DND-41 (cell line): Measurements from ENCODE around the gene TNNC1.

Source experiments
- ATAC-seq: fragments of 200-7000 bp; cut with Tn5 transposase; 3 replicates; pipeline ENCODE4 v1.9.1; 2021; ENCODE audit warnings: low read depth; ENCODE audit not compliant: insufficient read depth
- DNase-seq: peaks from one replicate; pipeline ENCODE4 v3.0.0-alpha.2; 2020
- H2AFZ ChIP-seq: 2 replicates; pipeline ENCODE4 v1.6.0; 2012; ENCODE audit warnings: low read depth, low read length
- H3K27ac ChIP-seq: 2 replicates; pipeline ENCODE4 v1.5.1; 2012; ENCODE audit warnings: low read length, inconsistent platforms
- H3K27me3 ChIP-seq: fragments of 200-600 bp; sonication (generic); 2 replicates; pipeline ENCODE4 v1.6.0; 2012; ENCODE audit warnings: low read length, mild to moderate bottlenecking, inconsistent platforms; ENCODE audit not compliant: insufficient read depth, poor library complexity
- H3K36me3 ChIP-seq: 2 replicates; pipeline ENCODE4 v1.5.1; 2012; ENCODE audit warnings: low read length, inconsistent platforms; ENCODE audit not compliant: insufficient read depth
- H3K4me1 ChIP-seq: 2 replicates; pipeline ENCODE4 v1.5.1; 2012; ENCODE audit warnings: mild to moderate bottlenecking, low read length; ENCODE audit not compliant: insufficient read depth
- H3K4me2 ChIP-seq: 2 replicates; pipeline ENCODE4 v1.6.0; 2012; ENCODE audit warnings: mild to moderate bottlenecking, moderate library complexity, low read length, inconsistent platforms; ENCODE audit not compliant: insufficient read depth
- H3K4me3 ChIP-seq, 2 experiments: fragments of 200-600 bp in 1 of 2; shearing (Covaris generic) in 1 of 2; 2 replicates each; pipeline ENCODE4 v1.5.1; 2012 to 2016; ENCODE audit warnings: inconsistent platforms in 2 of 2, low read length in 2 of 2, mild to moderate bottlenecking in 2 of 2, low read depth in 1 of 2, moderate library complexity in 1 of 2
- H3K79me2 ChIP-seq: 2 replicates; pipeline ENCODE4 v1.6.0; 2012; ENCODE audit warnings: low read length, inconsistent platforms; ENCODE audit not compliant: insufficient read depth
- H3K9ac ChIP-seq: 2 replicates; pipeline ENCODE4 v1.6.0; 2012; ENCODE audit warnings: low read depth, mild to moderate bottlenecking, inconsistent platforms, low read length, moderate library complexity
- H3K9me3 ChIP-seq: 2 replicates; pipeline ENCODE4 v1.5.1; 2012; ENCODE audit warnings: low read length, moderate library complexity, mild to moderate bottlenecking, inconsistent platforms; ENCODE audit not compliant: insufficient read depth, severe bottlenecking
- H4K20me1 ChIP-seq: 2 replicates; pipeline ENCODE4 v1.6.0; 2012; ENCODE audit warnings: low read length; ENCODE audit not compliant: insufficient read depth
- EZH2 ChIP-seq: IDR thresholded peaks from 3 replicates; pipeline ENCODE4 v1.6.1; 2012; ENCODE audit warnings: borderline replicate concordance, low read depth, mild to moderate bottlenecking, moderate library complexity, low read length, inconsistent platforms; ENCODE audit not compliant: severe bottlenecking
- TF ChIP-seq, protein P1 (sequence below): IDR thresholded peaks from 2 replicates; pipeline ENCODE4 v1.5.1; 2012; ENCODE audit warnings: borderline replicate concordance, low read length, moderate library complexity, mild to moderate bottlenecking; ENCODE audit not compliant: poor library complexity, severe bottlenecking; ENCODE audit errors: extremely low read depth

Gene TNNC1

DNA sequence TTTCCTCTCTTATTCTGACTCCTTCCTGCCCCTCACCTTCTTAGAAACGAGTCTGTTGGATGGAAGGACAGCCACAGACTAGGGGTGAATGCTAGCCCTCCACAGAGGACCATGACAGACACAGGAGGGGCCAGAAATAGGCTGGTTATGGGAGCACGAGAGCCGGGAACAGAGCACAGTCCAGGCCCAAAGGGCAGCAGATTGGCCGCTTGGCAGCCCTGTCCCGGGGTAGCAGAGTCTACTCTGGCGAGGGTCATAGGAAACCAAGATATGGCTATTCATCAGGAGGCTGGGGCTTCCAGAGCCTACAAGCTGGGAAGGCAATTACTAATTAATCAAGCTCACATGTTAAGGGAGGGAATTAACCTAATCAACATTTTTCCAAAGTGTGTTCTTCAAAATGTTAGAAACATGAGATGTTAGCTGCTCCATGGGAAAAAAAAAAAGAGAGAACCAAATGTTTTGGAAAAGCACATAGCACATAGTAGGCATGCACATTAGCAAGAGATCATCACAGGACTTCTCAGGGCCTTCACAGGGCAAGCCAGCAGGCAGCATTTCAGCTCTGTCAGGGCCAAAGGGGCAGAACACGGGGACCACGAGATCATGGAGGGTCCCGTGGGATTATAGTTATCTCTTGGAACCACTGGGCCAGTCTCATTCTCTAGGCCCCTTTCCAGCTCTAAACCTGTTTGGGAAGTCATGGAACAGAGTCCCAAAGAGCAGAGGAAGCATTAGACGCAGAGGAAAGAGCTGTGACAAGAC is 22.2 kb downstream of the TNNC1 start:
- no peaks in the 10 kb centered on the region for H3K4me1 ChIP-seq
- no peak for TF ChIP-seq EZH2
- TF ChIP-seq, protein P1, sequence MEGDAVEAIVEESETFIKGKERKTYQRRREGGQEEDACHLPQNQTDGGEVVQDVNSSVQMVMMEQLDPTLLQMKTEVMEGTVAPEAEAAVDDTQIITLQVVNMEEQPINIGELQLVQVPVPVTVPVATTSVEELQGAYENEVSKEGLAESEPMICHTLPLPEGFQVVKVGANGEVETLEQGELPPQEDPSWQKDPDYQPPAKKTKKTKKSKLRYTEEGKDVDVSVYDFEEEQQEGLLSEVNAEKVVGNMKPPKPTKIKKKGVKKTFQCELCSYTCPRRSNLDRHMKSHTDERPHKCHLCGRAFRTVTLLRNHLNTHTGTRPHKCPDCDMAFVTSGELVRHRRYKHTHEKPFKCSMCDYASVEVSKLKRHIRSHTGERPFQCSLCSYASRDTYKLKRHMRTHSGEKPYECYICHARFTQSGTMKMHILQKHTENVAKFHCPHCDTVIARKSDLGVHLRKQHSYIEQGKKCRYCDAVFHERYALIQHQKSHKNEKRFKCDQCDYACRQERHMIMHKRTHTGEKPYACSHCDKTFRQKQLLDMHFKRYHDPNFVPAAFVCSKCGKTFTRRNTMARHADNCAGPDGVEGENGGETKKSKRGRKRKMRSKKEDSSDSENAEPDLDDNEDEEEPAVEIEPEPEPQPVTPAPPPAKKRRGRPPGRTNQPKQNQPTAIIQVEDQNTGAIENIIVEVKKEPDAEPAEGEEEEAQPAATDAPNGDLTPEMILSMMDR, result no peak
- no peak overlapping the region for H3K9ac ChIP-seq
- no peaks in the 10 kb centered on the region for H4K20me1 ChIP-seq
- H3K36me3 ChIP-seq, result no peaks in the 10 kb centered on the region
- ATAC-seq (no peak), DNase-seq (no peak)
- H3K4me3 ChIP-seq, result no peak overlapping the region
- no peaks in the 10 kb centered on the region for H3K9me3 ChIP-seq
- no peak overlapping the region for H3K4me2 ChIP-seq
- H3K27ac ChIP-seq, result no peak overlapping the region
- H3K27me3 ChIP-seq, result peaks cover 3% of the 10 kb centered on the region
- H2AFZ ChIP-seq, result no peak overlapping the region
- no peaks in the 10 kb centered on the region for H3K79me2 ChIP-seq

DNA sequence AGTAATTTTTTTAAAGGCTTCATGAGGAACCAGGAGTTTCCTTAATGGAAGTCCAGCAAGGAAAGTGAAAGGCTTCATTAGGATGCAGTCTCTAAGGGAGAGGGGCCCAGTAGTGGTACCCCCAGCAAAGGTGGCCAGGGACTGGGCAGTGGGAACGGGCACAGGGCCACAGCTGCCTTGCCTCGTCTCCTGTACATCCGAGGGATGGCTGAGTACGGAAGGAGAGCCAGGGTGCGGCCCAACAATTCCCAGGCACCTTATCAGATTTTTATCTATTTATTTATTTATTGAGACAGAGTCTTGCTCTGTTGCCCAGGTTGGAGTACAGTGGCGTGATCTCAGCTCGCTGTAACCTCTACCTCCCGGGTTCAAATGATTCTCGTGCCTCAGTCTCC is 23.4 kb downstream of the TNNC1 start:
- H3K4me2 ChIP-seq, result no peak overlapping the region
- no peaks in the 10 kb centered on the region for H3K79me2 ChIP-seq
- no peaks in the 10 kb centered on the region for H4K20me1 ChIP-seq
- DNase-seq (no peak), ATAC-seq (no peak)
- no peak overlapping the region for H3K9ac ChIP-seq
- no peaks in the 10 kb centered on the region for H3K4me1 ChIP-seq
- no peak overlapping the region for H2AFZ ChIP-seq
- H3K27me3 ChIP-seq, result peaks cover 3% of the 10 kb centered on the region
- no peaks in the 10 kb centered on the region for H3K36me3 ChIP-seq
- H3K27ac ChIP-seq, result no peak overlapping the region
- TF ChIP-seq, protein P1, result no peak
- no peak for TF ChIP-seq EZH2
- no peaks in the 10 kb centered on the region for H3K9me3 ChIP-seq
- H3K4me3 ChIP-seq, result no peak overlapping the region

DNA sequence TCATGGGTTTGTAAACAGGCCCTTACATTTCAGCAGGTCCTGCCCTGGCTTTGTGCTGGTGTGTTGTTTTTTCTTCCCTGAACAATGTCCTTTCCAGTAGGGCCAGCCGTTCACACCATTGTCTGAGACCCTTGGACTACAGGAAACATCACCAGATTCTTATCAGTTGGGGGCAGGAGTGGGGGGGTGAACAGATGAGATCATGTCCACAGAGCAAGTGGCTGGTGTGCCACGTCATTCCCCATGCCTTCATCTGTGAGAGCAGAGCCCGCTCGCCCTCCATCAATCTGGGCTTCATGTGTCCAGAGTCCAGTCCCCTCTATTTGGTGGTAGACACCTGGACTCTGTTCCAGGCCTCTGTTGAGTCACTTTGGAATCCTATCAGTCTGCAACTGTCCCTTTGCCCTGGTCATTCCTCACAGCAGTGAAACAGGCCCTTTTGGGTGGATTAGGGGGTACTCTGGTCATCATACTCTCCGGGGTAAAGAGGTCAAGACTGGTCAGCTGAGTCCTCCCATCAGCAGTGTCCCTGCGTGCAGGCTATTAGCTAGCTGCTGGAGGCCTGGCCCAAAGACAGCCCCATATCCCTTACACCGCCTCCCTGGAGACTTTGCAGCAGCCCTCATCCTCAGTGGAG is 23.9 kb downstream of the TNNC1 start:
- DNase-seq, result no peak
- TF ChIP-seq, protein P1, result no peak
- no peak for TF ChIP-seq EZH2
- Histone ChIP-seq H3K4me2 (no peak overlapping the region), H4K20me1 (no peaks in the 10 kb centered on the region), H3K36me3 (no peaks in the 10 kb centered on the region), H3K4me3 (no peak overlapping the region), H3K27ac (no peak overlapping the region), H3K9ac (no peak overlapping the region), H3K4me1 (no peaks in the 10 kb centered on the region), H3K9me3 (no peaks in the 10 kb centered on the region), H2AFZ (no peak overlapping the region), H3K79me2 (no peaks in the 10 kb centered on the region), H3K27me3 (peaks cover 3% of the 10 kb centered on the region)
- no peak for ATAC-seq
